DMS79 (cell line): ENCODE measurements around the gene TOM1L2.

Source experiments
- DNase-seq: peaks from one replicate; lab custom pipeline; 2025; lab: John Stamatoyannopoulos, UW

TOM1L2 gene

DNA sequence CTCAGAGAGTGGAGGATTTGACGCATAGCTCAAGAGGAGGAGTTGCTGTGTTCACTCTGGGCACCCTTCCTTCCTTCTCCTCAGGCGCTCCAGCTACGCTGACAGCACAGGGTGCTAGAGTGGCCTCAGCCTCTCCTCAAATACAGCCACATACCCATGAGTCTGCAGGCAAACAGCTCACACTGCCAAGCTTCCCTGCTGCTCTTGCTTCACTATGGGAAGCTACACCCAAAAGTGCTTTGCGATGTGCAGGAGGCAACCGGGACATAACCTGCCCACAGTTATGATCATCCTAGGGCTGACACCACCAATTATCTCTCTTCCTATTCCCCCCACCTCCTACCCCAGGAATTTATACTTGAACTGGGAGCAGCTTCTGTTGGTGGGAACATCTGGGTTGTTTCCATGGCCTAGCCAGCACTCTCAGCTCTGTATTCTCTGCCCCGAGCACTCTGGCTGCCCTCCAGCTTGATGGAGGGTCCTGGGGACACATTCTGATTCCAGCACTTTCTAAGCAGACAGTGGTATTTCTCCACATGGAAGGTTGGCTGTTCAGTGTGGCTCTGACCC, 95.2 kb downstream of the TOM1L2 start:
- DNase-seq: no peak

DNA sequence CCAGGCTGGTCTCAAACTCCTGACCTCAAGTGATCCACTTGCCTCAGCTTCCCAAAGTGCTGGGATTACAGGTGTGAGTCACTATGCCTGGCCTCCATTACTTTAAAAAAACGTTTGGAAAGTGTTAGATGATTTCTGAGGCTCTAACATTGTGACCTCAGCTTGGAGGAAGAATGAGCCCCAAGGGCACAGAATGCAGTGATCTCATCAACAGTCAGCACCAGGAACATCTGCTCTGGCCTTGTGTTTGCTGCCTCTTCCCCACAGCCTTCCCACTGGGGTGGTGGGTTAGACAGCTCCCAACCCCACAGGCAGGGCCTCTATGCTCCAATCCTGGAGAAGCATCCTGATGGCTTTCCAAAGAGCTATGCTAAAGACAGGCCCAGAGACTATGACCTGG, 97.7 kb downstream of the TOM1L2 start:
- DNase-seq: no peak

DNA sequence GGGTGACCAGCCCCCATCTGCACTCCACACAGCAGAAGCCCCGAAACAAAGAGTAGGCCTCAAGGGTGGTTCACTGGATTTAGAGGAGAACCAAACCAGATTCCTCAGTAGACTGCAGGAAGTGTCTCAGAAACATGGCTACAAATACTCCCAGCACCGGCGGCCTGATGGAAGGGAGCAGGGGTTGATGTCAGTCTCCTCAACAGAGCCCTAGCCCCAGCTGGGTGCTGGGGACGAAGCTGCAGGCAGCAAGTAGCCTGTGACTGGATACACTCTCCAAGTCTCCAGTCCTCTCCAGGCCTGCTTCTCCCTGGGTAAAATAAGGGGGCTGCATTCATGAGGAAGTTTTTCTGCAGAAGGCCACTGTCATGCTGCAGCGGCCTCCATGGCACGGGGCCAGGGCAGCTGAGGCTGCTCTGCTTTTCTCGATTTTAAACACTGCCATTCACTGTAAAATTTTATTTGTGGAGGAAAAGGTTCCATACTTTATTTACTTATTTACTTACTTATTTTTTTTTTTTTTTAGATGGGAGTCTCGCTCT, 98.7 kb downstream of the TOM1L2 start:
- DNase-seq: no peak

DNA sequence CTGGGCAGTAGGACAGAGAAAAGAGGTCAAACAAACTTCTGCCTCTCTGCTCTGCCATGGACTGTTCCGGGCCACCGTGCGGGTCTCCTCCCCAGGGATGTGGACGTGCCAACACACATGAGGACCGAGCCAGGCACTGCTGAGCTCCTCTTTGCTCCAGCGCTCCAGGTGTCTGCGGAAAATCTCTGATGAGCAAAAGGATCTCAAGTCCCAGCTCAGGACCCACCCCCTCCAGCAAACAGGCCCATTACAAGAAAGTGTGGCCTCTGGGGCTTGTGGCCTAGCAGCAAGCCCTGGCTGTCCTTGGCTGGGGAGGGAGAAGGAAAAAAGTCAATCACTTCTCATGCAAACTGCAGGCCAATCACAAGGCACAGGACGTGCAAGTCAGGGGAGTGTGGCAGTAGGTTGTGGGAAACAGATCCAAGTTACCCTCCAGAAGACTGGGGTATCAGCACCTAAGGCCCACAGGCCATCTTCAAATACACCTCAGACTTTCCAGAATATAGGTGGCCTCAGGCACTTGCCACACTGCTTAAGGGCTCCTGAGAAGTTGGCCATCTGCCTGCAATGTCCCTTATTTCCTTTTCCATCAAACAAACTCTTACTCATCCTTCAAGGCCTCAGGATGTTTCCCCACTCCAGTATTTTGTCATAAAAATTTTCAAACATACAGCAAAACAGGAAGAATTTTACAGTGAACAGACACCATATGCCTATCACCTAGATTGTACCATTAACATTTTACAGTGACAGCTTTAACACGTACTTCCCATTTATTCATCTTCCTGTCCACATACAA, 99.5 kb downstream of the TOM1L2 start:
- no peak for DNase-seq

DNA sequence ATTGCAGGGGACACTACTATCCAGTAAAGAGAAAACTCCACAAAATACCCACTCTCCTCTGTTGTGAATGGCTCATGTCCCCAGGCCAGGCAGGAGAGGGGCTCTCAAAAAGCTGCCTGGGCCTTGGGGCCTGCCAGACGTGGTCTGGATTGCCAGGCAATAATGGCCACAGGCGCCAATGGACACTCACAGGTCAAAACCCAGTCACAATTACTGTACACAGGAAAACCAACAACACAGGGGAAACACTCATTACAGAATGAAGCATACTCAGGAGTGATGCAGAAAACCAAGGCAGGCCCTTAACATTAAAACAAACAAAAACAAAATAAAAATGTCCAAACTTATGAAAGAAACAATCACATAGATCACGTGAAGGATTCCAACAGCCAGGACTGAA, 100.3 kb downstream of the TOM1L2 start:
- DNase-seq: no peak

DNA sequence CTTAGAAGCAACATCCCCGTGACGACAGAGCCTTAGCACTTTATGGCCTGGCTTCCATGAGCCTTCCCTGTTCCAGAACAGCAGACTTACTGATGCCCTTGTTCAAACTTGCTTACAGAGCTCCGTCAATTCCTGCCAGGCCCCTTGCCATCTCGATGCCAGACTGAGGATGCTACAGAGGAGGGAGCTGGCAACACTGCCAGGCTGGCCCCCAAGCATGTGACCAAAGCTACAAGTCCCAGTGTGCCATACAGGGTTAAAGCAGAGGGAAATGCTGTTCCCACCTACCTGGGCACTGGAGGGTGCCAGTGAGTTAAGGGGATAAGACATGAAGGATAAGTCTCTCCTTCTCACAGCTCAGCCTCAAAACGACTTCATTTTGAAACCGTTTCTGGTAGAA, 102.0 kb downstream of the TOM1L2 start:
- no peak for DNase-seq

DNA sequence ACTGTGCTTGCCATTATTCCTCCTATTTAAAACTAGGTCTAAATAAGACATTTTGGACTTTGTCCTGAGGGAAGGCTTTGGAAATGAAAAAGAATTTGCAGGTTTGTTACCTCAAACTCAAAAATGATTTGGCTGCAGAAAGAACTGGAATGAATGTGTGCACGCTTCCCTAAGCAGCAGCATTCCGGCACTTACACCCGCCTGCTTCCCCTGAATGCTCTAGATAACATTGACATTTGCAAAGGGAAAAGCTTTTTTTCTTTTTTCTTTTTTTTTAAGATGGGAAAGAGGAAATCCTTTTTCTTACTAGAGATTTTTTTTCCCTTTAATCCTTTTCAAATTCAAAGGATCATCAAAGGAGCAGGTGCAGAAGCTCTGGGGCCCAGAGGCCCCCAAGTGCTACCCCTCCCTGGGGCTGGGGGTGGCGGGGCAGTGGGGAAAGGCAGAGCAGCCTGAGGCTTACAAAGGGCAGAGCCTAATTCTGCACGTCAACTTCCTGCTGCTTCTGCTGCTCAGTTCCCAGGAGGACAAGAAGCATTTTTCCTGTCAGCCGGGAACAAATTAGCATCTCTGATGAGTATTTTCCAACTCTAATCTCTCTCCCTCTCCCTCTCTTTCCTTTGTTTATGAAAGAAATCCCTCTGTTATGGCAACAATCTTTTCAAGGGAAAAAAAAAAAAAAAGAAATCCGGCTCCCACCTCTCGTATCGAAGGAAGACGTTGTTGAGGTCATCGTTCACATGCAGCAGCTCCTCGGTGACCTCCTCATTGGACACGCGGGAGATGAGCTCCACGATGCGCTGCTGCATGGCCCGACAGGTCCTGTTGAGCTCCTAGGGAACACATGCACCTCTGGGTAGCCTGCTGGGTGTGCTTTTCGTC, 103.3 kb downstream of the TOM1L2 start:
- DNase-seq: no peak

DNA sequence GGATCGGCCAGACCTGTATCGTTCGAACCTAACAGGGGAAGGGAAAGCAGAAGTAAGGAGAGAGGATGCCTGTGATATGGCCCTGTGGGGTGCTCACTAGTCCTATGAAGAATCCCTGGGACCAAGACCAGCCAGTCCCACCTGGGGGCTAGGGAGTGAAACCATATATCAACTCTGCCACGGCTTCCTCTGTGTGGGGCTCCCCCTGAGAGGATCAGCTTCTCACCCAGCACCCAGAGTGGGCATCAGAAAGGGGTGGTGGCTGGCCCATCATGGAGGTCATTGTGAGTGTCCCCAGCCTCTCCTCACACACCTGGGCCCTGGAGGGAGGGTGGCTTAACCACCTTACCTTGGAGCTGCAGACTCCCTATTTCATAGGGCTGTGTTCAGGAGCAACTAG, 105.3 kb downstream of the TOM1L2 start:
- no peak for DNase-seq

DNA sequence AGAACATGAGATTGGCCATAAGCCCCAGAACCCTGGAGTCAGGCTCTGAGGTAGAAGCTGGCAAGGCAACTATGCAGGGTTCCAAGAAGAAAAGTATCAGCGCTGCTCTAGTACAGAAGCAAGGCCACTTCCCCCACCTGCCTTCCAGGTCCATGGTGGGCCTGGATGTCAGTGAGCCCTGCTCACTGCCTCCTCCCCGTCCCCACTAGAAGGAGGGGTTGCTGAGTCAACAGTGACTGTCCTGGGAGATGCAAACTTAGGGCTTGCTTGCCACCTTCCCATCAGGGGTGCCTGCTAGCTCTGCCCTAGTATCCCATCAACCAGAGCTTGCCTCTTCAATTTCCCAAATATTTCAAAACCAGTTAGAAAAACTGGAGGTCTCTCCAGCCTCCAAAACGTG, 105.8 kb downstream of the TOM1L2 start:
- no peak for DNase-seq

DNA sequence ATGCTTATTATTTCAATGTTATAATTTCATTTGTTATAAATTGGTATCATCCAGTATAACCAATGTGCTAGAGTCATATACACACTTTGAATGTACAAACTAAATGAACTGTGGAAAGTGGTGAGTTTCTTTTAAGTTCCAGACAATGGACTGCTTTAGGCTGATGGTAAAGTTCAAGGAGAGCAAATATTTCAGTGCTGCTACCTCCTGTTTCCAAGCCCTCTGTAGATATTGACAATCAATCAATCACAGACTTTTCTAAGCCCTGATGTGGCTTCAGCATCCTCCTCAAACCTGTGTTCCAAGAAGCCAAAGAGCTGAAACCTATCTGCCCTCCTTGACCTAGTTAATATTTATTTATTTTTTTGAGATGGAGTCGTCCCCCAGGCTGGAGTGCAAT, 107.2 kb downstream of the TOM1L2 start:
- DNase-seq: no peak

DNA sequence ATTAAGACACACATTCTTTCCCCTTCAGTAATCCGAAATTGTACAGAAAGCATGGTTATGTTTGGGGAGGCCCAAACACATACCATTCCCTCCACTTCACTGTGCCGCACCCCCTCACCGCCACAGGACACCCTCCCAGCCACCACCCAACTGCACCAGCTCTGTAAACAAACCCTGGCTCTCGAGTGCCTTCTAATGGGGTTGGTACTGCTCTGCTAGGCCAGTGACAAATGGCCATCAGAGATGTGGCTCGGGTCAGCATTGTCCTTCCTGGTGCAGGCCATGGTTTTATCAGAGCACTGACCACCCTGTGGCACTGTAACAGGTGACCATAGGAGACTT, 111.5 kb downstream of the TOM1L2 start:
- no peak for DNase-seq

DNA sequence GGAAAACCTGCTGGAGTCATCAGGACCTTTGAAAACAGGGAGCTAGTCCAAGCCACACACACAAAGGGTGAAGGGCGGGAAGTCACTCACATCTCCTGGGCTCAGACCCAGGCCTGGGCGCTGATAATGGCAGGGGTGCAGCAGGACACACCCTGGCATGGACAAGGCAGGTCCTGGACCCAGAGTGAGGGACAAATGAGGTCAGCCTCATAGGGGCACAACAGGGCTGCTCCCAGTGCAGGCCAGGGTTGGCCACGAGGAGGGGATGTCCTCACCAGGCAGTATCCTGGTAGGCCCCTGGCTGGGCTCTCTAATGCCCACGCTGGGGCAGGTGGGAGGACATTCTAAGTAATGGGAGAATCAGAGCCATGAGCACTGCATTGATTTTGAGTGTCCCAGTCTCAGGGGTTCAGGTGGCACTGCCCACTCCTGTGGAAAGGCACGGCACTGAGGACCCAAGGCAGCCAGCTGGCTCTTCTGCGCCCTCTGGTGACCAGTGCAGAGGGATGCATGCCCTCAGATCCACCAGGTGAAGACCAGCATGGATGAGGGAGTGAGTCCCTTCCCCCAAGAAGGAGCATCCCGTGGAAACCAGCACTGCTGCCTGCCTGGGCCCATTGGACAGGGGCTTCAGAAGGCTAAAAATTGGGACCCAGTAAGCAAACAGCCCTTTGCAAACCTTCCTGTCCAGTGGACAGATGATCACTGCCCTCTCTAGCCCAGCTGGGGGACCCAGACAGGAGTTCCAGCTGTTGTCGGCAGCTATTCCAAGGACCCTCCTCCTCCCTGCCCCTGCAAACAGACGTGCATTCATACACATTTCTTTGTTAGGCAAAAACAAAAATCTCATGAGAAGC, 112.1 kb downstream of the TOM1L2 start:
- no peak for DNase-seq

DNA sequence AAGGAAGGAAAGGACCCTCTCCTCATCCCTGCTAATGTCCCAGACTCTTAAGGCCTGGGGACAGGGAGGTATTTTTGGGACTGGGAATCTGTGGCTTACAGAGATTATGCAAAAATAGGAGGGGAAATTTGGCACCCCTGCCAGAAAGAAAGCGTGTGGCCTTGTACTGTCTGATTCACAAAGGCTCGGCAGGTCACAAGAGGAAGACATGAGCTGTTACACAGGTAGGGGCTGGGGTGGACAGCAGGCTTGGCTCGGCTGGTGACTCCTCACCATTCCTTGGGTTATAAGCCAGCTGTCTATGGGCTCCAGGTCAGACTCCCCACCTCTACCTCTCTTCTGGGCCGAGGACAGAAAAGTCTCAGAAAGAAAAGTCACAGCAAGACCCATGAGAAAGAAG, 114.7 kb downstream of the TOM1L2 start:
- DNase-seq: no peak

DNA sequence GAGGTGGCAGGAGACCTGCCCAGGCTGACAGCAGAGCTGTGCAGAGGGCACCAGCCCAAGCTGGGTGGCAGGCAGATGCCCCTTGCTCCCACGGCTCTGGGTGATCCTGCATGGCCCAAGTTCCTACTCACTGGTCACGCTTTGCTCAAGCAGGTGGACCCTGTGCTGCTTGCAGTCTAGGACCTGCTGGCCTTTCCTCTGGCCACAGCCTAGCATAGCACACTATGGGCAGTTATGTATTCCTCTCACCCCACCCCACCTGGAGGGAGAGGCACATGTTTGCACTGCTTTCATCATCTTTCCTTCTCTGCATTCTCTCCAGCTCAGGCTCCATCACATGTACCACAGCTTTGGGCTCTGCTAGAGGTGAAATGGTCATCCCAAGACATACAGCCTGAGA, 115.8 kb downstream of the TOM1L2 start:
- DNase-seq: no peak

DNA sequence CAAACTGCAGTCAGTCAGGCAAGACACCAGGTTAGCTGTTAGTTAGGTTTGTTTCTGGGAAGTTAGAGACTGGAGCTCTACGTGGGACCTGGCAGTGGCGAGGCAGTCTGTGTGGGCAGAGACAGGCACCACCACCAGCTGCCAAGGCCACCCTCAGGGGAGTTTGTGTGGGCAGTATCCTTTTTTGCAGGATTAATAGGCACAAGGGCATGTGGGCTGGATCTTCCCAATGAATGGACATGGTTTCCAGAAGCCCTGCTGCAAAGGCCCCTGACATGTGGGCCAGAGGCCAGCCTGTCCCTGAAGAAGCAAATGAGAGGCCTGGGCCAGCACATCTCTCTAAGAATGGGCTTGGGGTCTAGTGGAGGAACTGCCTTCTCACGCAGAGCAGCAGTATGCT, 116.2 kb downstream of the TOM1L2 start:
- no peak for DNase-seq

DNA sequence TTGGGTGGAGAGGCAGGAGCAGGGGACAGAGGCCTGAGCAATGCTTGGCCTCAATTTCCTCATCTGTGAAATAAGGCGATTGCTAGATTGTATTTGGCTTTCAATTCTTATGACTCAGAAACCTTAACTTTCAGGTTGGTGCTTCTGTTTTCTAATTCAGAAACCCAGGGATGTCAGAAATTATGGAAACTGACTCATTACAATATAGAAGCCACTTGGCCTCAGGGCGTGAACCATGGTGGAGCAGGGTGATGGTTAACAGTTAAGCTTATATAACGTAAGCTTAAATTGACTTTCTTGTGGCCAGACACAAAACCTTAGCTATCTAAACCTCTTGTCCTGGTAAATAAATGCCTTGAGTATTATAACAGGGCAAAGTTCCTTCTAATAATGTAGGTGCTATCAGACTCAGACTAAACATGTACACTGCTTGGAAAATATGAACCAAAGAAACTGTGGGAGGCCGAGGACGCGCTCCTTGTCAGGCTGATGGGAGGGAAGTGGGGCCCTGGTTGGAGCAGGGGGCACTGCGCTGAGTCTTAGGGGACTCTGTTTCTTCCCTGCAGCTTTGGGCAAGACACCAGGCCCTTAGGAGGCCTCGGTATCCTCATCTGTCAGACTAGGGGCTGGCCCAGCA, 118.3 kb downstream of the TOM1L2 start:
- DNase-seq: no peak

DNA sequence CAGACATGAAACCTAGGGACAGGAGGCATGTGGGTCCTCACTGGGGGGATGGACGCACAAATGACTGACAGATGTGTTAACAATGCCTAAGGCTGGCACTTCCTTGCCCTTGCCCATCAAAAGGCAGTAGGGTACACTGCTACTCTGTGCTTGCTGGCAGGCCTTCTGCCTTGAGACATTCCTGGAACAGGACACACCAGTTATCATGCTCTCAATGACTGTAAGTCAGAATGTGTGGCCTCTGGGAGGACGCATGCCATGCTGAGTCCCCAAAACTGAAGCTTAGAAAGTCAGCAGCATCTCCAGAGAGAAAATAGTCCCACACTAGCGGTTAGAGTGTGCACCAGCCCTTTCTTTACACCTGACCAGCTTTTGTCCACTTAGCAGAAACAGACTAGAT, 119.3 kb downstream of the TOM1L2 start:
- no peak for DNase-seq

DNA sequence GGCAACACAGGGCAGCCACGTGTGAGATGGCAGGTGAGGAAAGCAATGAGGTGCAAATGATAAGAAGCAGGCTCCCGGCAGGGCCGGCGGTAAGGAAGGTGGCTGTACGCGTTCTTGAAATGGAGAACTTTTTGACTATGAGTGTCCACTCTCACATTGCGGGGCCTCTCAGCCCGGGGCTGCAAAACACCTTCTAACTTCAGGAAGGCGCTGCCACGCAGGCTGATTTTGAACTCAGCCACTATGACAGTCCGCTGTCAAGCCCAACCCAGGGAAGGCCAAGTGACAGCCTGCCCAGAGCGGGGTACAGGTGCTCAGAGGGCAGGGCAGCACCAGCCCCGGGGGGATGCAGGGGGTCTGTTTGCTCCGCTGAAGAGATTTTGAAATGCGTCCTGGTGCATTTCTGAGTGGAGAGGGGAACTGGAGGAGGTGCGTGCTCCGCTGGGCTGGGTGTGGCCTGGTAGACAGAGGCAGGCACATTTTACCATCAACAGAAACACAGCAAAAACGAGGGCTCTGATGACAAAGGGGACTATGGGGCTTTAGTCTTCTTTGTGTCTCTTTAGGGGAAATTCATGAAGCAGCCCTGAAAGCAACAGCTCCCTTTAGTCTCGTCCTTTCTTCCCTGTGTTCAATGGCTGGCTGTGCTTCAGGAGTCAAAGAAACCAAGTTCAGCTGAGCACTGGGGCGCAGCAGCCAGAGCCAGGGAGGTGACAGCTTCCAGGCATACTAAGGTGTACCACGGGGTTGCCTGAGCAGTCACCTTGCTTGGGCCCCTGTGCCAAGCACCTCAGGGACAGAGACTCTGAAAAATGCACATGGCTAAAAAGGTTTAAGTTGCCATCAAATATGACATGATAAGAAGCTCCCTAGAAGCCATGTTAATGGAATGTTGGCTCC, 120.8 kb downstream of the TOM1L2 start:
- no peak for DNase-seq

DNA sequence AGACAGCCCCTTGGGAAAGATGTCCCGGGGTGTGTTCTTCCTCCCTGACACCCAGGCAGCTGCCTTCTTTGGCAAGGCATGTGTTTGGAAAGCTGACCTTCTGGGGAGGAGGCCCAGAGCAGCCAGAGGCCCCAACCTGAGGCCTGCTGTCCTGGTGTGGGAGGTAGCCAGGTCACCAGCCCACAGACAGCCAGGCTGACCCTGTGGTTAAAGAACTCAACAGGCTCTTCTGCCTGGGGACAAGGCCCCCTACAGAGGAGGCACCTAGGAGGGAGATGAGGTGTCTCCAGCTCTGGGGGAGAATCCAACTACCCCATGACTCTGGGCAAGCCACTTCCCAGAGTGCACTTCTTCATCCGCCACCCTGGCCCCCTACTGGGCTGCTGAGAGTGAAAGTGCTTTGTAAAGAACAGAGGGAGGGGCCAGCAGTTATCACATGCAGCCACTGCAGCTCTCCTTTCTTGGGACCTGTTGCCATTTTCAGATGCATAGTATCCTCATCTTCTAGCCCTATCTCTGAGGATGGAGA, 122.3 kb downstream of the TOM1L2 start:
- no peak for DNase-seq

DNA sequence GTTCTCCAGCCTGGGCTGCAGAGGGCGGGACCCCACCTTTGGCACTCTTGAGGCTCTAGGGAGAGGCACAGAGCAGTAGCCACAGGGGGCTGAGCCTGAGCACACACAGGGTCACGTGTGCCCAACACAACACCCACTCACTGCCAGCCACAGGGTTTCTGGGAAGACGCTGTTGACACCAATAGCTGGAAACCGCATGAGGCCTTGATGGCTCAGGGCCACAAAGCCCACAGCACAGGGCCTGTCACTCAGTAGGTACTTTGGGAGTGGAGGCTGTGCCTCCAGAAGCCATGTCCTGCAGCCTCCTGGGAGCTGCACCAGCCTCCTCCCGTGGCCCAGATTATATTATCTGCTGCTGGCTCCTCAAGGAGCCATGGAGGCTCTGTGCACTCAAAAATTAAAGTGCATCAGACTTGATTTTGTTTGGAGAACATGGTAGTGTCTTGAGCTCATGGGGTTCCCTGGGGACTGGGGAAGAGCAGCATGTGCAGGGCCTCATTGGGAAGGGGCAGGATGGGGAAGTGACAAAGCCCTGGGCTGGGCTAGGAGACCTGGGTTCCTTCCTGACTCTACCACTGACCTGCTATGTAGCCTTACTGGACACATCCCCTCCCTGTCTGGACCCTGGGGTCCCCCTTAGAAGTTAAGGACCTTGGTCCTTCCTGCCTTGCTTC, 122.9 kb downstream of the TOM1L2 start:
- DNase-seq: no peak
